Karpas-422 (cell line): ENCODE measurements around the gene TENT5C. TPM values are rescaled to one million over a fixed set of nuclear protein-coding genes. Genes with fewer than 3 reads are reported as not detected.

Experiments used
- DNase-seq: peaks from one replicate; pipeline ENCODE4 v3.0.0-alpha.2; 2015
- H2AFZ ChIP-seq: fragments of 200-600 bp; sonication (generic); 2 replicates; pipeline ENCODE4 v1.6.1; 2014; ENCODE audit warnings: antibody characterized with exemption, low read length, mixed read lengths
- H3K27ac ChIP-seq: fragments of 200-600 bp; sonication (generic); 2 replicates; pipeline ENCODE4 v1.5.1; 2014; ENCODE audit warnings: mild to moderate bottlenecking, low read length, moderate library complexity
- H3K27me3 ChIP-seq: fragments of 200-600 bp; sonication (generic); 2 replicates; pipeline ENCODE4 v1.6.1; 2014; ENCODE audit warnings: low read length, mixed read lengths
- H3K36me3 ChIP-seq: fragments of 200-600 bp; sonication (generic); 2 replicates; pipeline ENCODE4 v1.6.1; 2014; ENCODE audit warnings: low read length, mixed read lengths; ENCODE audit not compliant: insufficient read depth
- H3K4me1 ChIP-seq: fragments of 200-600 bp; sonication (generic); 2 replicates; pipeline ENCODE4 v1.6.1; 2014; ENCODE audit warnings: mild to moderate bottlenecking, low read length, mixed read lengths
- H3K4me2 ChIP-seq: fragments of 200-600 bp; sonication (generic); 2 replicates; pipeline ENCODE4 v1.6.1; 2014; ENCODE audit warnings: low read length, low read depth, mild to moderate bottlenecking; ENCODE audit not compliant: poor library complexity, severe bottlenecking
- H3K4me3 ChIP-seq: fragments of 200-600 bp; sonication (generic); 2 replicates; pipeline ENCODE4 v1.5.1; 2014; ENCODE audit warnings: mild to moderate bottlenecking, antibody characterized with exemption, low read length, mixed read lengths
- H3K79me2 ChIP-seq: fragments of 200-600 bp; sonication (generic); 2 replicates; pipeline ENCODE4 v1.6.1; 2014; ENCODE audit warnings: mild to moderate bottlenecking, low read length, mixed read lengths
- H3K9ac ChIP-seq: fragments of 200-600 bp; sonication (generic); 2 replicates; pipeline ENCODE4 v1.6.0; 2014; ENCODE audit warnings: low read length
- H3K9me2 ChIP-seq: fragments of 200-600 bp; sonication (generic), shearing (Covaris generic); replicated peaks from 2 replicates; pipeline ENCODE4 v1.6.0; 2014; ENCODE audit warnings: mild to moderate bottlenecking, low read length, moderate library complexity; ENCODE audit not compliant: insufficient read depth
- H3K9me3 ChIP-seq: fragments of 300-700, 200-600 bp; sonication (generic); 2 replicates; pipeline ENCODE4 v1.6.1; 2014; ENCODE audit warnings: low read length, mixed read lengths
- H4K20me1 ChIP-seq: fragments of 200-600 bp; sonication (generic); 2 replicates; pipeline ENCODE4 v1.6.1; 2014; ENCODE audit warnings: mild to moderate bottlenecking, antibody characterized with exemption, low read length, low read depth; ENCODE audit not compliant: insufficient read depth
- total RNA-seq: library from RNA; depleted of rRNA; stranded (reverse); fragments of >200 nt; shearing (Covaris generic); gene quantifications from 2 replicates; pipeline ENCODE4 v1.2.3, GENCODE V29; 2014; ENCODE audit warnings: low replicate concordance

The TENT5C gene
- total RNA-seq, 1 experiment from 2014 or later, result 0.60 TPM

- H3K79me2 ChIP-seq, result no peaks in the 10 kb centered on the region
- H3K36me3 ChIP-seq, result no peaks in the 10 kb centered on the region
- H3K4me3 ChIP-seq, result no peak overlapping the region
- no peak overlapping the region for H3K27ac ChIP-seq
- peaks cover 14% of the 10 kb centered on the region for H3K4me1 ChIP-seq
- no peak for DNase-seq
- H3K9me2 ChIP-seq, result no peaks in the 10 kb centered on the region
- no peaks in the 10 kb centered on the region for H4K20me1 ChIP-seq
- H2AFZ ChIP-seq, result no peak overlapping the region
- no peak overlapping the region for H3K4me2 ChIP-seq
- H3K9ac ChIP-seq, result no peak overlapping the region
- no peaks in the 10 kb centered on the region for H3K27me3 ChIP-seq
- H3K9me3 ChIP-seq, result no peaks in the 10 kb centered on the region
Observed at GRCh38 chr1:117600325-117600943, 5.4 kb upstream of the TENT5C start.

DNA sequence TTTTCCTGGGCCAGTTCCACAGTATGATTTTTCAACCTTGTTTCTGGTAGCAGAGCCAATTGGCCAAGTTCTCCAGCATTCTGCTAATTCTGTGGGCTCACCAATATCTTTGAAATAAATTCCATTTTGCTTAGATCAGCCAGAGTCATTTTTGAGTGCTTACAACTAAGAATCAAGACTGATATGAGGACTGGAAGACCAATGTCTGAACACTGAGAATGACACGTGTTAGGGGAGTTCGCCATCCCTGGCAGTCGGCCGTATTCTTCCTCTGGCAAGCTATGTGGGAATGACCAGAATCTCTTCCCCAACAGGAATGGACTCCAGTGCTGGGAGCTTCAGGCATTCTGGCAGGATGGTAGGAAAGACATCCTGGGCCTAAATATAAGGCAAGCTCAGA is 4.9 kb upstream of the TENT5C start:
- Histone ChIP-seq H3K4me1 (peaks cover 13% of the 10 kb centered on the region), H3K9ac (no peak overlapping the region), H3K4me3 (no peak overlapping the region), H3K9me3 (no peaks in the 10 kb centered on the region), H3K4me2 (no peak overlapping the region), H4K20me1 (no peaks in the 10 kb centered on the region), H3K79me2 (no peaks in the 10 kb centered on the region), H3K9me2 (no peaks in the 10 kb centered on the region), H3K27ac (no peak overlapping the region), H3K27me3 (no peaks in the 10 kb centered on the region), H2AFZ (no peak overlapping the region), H3K36me3 (no peaks in the 10 kb centered on the region)
- no peak for DNase-seq

DNA sequence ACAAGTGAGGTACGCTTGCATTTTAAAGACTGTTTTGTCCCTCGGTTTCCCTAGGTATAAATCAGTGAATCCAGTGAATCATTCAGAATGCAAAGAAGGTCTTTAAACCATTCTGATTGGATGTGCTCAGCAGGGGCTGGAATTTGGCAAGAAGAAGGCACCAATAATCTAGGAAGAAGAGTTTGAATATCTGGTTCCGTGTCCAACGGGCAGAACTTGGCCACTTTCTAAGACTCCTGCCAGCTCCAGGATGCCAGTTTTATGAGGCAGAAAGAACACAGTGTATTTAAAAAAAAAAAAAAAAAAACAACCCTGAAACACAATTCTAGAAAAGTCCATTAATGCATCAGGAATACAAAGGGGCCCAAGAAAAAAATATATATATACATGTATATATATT is 3.0 kb upstream of the TENT5C start:
- H3K27me3 ChIP-seq, result no peaks in the 10 kb centered on the region
- H3K4me3 ChIP-seq, result no peak overlapping the region
- H3K9ac ChIP-seq, result no peak overlapping the region
- H3K27ac ChIP-seq, result no peak overlapping the region
- no peak overlapping the region for H2AFZ ChIP-seq
- no peak for DNase-seq
- H3K9me2 ChIP-seq, result no peaks in the 10 kb centered on the region
- H3K4me2 ChIP-seq, result no peak overlapping the region
- H3K79me2 ChIP-seq, result no peaks in the 10 kb centered on the region
- H4K20me1 ChIP-seq, result no peaks in the 10 kb centered on the region; the same call in 1 of the 2 replicates
- no peaks in the 10 kb centered on the region for H3K36me3 ChIP-seq
- peaks cover 26% of the 10 kb centered on the region for H3K4me1 ChIP-seq
- H3K9me3 ChIP-seq, result no peaks in the 10 kb centered on the region

DNA sequence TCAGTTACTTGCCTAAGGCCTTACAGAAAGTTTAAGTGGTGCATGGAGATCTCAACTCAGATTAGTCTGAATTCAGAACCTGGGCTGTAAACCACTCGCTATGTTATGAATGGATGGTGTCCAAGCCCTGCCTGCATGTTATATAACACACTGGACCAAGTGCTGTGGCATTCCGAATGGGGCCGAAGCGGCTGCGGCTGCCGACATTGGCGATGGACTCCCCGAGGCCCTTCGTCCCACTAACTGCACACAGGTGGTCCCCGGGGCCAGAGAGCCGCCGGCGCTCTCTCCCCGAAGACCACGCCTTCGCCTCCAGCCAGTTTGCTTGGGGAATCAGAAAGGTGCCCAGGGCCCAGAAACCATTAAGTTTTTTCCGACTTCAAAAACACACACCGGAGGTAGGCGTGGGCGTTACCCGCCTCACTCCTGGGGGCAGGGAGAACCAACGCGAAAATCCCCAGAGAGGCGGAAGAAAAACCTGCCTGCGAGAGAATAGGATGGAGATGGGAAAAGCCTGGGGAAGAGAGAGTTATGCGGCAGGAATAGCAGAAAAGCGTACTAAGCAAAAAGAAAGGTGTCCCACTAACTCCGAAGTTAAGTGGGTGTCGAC is 579 bp upstream of the TENT5C start:
- H3K79me2 ChIP-seq, result no peaks in the 10 kb centered on the region
- no peak for DNase-seq

DNA sequence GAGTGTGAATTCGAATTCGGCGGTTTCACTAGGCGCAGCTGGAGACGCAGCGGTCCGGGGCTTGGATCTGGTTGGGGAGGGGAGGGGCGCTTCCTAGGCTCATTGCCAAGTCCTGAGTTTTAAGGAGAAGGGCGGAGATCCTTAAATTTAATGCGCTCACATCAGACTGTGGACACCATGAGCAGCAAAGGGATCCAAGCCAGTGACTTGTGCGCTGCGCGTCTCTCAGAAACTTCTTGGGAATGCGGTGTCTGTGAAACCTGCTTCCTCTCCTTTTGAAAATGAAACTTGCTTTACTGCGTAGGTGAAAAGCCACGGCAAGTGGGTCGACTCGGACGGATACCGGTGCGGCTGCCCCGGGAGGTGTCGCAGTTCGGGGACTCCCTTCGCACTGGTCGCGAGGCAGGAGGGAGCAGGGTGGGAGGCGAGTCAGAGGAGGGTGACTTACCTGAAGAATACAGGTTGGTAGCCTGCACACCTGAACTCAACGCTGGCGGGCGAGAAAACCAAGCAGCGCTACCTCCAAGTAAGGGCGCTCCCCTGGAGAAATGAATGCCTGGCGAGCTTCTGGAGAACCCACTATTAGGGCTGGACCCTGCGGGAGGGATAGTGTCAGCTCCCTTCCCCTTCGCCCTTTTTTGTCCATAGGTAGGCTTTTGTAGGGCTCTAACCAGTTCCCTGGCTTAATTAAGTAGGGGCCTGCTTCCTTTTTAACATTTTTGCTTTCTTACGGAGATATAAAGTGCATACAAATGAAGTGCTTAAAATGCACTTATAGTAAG is 992 bp downstream of the TENT5C start:
- no peak for DNase-seq
- Histone ChIP-seq H3K4me2 (peak overlapping the region; percentile 73), H3K9me3 (no peaks in the 10 kb centered on the region), H4K20me1 (no peaks in the 10 kb centered on the region; the same call in 1 of the 2 replicates), H3K9me2 (no peaks in the 10 kb centered on the region), H3K4me3 (peak overlapping the region; percentile 71), H3K36me3 (no peaks in the 10 kb centered on the region), H3K27me3 (no peaks in the 10 kb centered on the region), H3K79me2 (no peaks in the 10 kb centered on the region), H3K4me1 (peaks cover 26% of the 10 kb centered on the region), H2AFZ (no peak overlapping the region; the same call in 1 of the 2 replicates), H3K9ac (peak overlapping the region; percentile 45; the same call in 1 of the 2 replicates), H3K27ac (no peak overlapping the region)

More for the DNA sequence above, 579 bp upstream of the TENT5C start:
- Histone ChIP-seq H3K36me3 (no peaks in the 10 kb centered on the region), H3K4me1 (peaks cover 26% of the 10 kb centered on the region), H3K4me3 (peak overlapping the region; percentile 71), H3K27ac (no peak overlapping the region), H2AFZ (peak overlapping the region; percentile 98), H4K20me1 (no peaks in the 10 kb centered on the region; the same call in 1 of the 2 replicates), H3K9me3 (no peaks in the 10 kb centered on the region), H3K4me2 (peak overlapping the region; percentile 73), H3K27me3 (no peaks in the 10 kb centered on the region), H3K9me2 (no peaks in the 10 kb centered on the region), H3K9ac (peak overlapping the region; percentile 55)

GRCh38 chr1:117607471-117607870 is 1.6 kb downstream of the TENT5C start:
- Histone ChIP-seq H3K4me1 (peaks cover 26% of the 10 kb centered on the region), H3K9me2 (no peaks in the 10 kb centered on the region), H3K9me3 (no peaks in the 10 kb centered on the region), H3K4me2 (peak overlapping the region; percentile 73), H3K9ac (no peak overlapping the region), H3K36me3 (no peaks in the 10 kb centered on the region), H4K20me1 (no peaks in the 10 kb centered on the region; the same call in 1 of the 2 replicates), H2AFZ (no peak overlapping the region), H3K4me3 (peak overlapping the region; percentile 71; the same call in 1 of the 2 replicates), H3K79me2 (no peaks in the 10 kb centered on the region), H3K27me3 (no peaks in the 10 kb centered on the region), H3K27ac (no peak overlapping the region)
- DNase-seq, result peak; percentile 47

DNA sequence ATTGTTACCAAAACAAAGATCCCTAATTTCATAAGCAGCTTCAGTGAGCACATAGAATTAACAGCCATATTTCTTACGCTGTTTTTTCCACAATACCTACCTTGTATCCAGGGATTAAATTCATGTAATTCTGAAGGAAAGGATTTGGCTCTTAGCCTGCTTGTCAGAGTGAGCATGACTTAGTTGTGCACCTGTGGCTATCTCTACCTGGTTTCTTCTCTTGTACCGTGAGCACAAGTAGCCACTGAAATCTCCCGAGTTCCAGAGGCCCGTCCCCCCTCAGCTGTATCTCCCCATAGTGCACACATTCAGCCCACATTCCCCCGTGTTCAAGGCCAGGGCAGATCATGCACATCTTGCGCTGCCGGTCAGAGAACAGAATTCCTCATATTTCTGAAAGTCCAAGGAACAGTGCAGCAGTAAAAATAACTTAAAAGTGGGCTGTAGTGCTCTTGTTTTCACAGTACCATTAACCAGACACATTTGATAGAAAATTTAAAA is 2.3 kb downstream of the TENT5C start:
- Histone ChIP-seq H3K4me1 (peaks cover 26% of the 10 kb centered on the region), H3K4me3 (no peak overlapping the region), H3K9me3 (no peaks in the 10 kb centered on the region)

DNA sequence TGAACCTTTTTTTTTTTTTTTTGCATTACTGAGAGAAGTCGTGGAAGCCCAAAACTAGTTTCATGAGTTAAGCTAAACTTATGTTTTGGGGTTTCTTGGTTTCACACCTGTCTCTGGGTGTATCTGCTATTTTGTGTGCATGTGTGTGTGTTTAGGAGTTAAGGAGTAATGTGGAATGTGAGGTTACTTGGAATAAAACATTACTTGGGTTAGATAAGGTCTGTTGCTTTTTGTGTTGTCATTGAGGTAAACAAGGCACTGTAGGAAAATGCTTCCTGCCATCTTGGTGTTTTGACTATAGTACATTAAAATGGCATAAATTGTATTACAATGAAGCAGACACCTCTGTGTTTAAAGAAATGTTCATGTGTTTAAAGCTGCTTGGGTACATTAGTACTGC is 2.9 kb downstream of the TENT5C start:
- H3K27ac ChIP-seq, result no peak overlapping the region
- H3K4me3 ChIP-seq, result no peak overlapping the region
- H3K36me3 ChIP-seq, result no peaks in the 10 kb centered on the region
- H3K9me2 ChIP-seq, result no peaks in the 10 kb centered on the region
- no peak overlapping the region for H3K9ac ChIP-seq
- H3K4me2 ChIP-seq, result no peak overlapping the region
- no peaks in the 10 kb centered on the region for H3K27me3 ChIP-seq
- DNase-seq, result no peak
- H4K20me1 ChIP-seq, result no peaks in the 10 kb centered on the region; the same call in 1 of the 2 replicates
- peaks cover 26% of the 10 kb centered on the region for H3K4me1 ChIP-seq
- H2AFZ ChIP-seq, result no peak overlapping the region
- no peaks in the 10 kb centered on the region for H3K79me2 ChIP-seq
- no peaks in the 10 kb centered on the region for H3K9me3 ChIP-seq

More for the DNA sequence above, 2.3 kb downstream of the TENT5C start:
- H3K27me3 ChIP-seq, result no peaks in the 10 kb centered on the region
- H3K27ac ChIP-seq, result no peak overlapping the region
- DNase-seq, result no peak
- no peak overlapping the region for H2AFZ ChIP-seq
- no peak overlapping the region for H3K9ac ChIP-seq
- no peaks in the 10 kb centered on the region for H3K79me2 ChIP-seq
- no peaks in the 10 kb centered on the region for H3K36me3 ChIP-seq
- H4K20me1 ChIP-seq, result no peaks in the 10 kb centered on the region; the same call in 1 of the 2 replicates
- H3K4me2 ChIP-seq, result no peak overlapping the region
- no peaks in the 10 kb centered on the region for H3K9me2 ChIP-seq
